Astrocyte (in vitro differentiated cells and primary cell): ENCODE results near the gene PI4KB. TPM values are rescaled to one million over a fixed set of nuclear protein-coding genes. Genes with fewer than 3 reads are reported as not detected.
A peak's percentile ranks its signal among the peaks of the same experiment; 100 is the strongest.
"Not testable (repeated sequence)": the region's sequence is repeated elsewhere in the genome, so short reads cannot be mapped to it uniquely, and the experiment has no call there.

ENCODE experiments used
- DNase-seq: peaks from one replicate; pipeline ENCODE4 v3.0.0-alpha.2; 2010; ENCODE audit warnings: low read depth
- FAIRE-seq: peaks from 2 replicates; lab custom pipeline; 2011; peaks lifted over from hg19 to GRCh38; lab: Jason Lieb, UNC
- H2AFZ ChIP-seq: 2 replicates; pipeline ENCODE4 v1.6.0; 2012; ENCODE audit warnings: low read depth, low read length, inconsistent platforms
- H3K27ac ChIP-seq: 2 replicates; pipeline ENCODE4 v1.5.1; 2011; ENCODE audit warnings: low read depth, low read length, inconsistent platforms
- H3K27me3 ChIP-seq: 2 replicates; pipeline ENCODE4 v1.6.0; 2011; ENCODE audit warnings: low read length, inconsistent platforms; ENCODE audit not compliant: insufficient read depth
- H3K36me3 ChIP-seq: 2 replicates; pipeline ENCODE4 v1.5.1; 2011; ENCODE audit warnings: low read length, inconsistent platforms; ENCODE audit not compliant: insufficient read depth
- H3K4me1 ChIP-seq: 2 replicates; pipeline ENCODE4 v1.5.1; 2011; ENCODE audit warnings: low read length, inconsistent platforms; ENCODE audit not compliant: insufficient read depth
- H3K4me2 ChIP-seq: 2 replicates; pipeline ENCODE4 v1.6.0; 2012; ENCODE audit warnings: low read length, inconsistent platforms
- H3K4me3 ChIP-seq: 2 replicates; pipeline ENCODE4 v1.5.1; 2011; ENCODE audit warnings: low read depth, mild to moderate bottlenecking, low read length, inconsistent platforms; ENCODE audit not compliant: insufficient read depth
- H3K79me2 ChIP-seq: 2 replicates; pipeline ENCODE4 v1.6.0; 2012; ENCODE audit warnings: mild to moderate bottlenecking, low read length, inconsistent platforms; ENCODE audit not compliant: insufficient read depth
- H3K9ac ChIP-seq: 2 replicates; pipeline ENCODE4 v1.6.0; 2012; ENCODE audit warnings: mild to moderate bottlenecking, low read length, inconsistent platforms
- H3K9me3 ChIP-seq: 2 replicates; pipeline ENCODE4 v1.5.1; 2012; ENCODE audit warnings: low read depth, mild to moderate bottlenecking, low read length, inconsistent platforms; ENCODE audit not compliant: insufficient read depth
- H4K20me1 ChIP-seq: 2 replicates; pipeline ENCODE4 v1.6.0; 2012; ENCODE audit warnings: low read length, inconsistent platforms; ENCODE audit not compliant: insufficient read depth
- H3K27ac Mint-ChIP-seq: one replicate; pipeline ENCODE4 v1.8.0; 2021; ENCODE audit warnings: mild to moderate bottlenecking, mixed read lengths; ENCODE audit not compliant: unreplicated experiment
- H3K27me3 Mint-ChIP-seq: one replicate; pipeline ENCODE4 v1.8.0; 2021; ENCODE audit warnings: low read depth, mixed read lengths; ENCODE audit not compliant: unreplicated experiment
- H3K36me3 Mint-ChIP-seq: one replicate; pipeline ENCODE4 v1.8.0; 2021; ENCODE audit warnings: low read depth, mixed read lengths; ENCODE audit not compliant: unreplicated experiment
- H3K4me1 Mint-ChIP-seq: one replicate; pipeline ENCODE4 v1.8.0; 2021; ENCODE audit warnings: low read depth, mixed read lengths; ENCODE audit not compliant: unreplicated experiment
- H3K4me3 Mint-ChIP-seq: one replicate; pipeline ENCODE4 v1.8.0; 2021; ENCODE audit warnings: mild to moderate bottlenecking, moderate library complexity, mixed read lengths; ENCODE audit not compliant: unreplicated experiment
- H3K9me3 Mint-ChIP-seq: one replicate; pipeline ENCODE4 v1.8.0; 2021; ENCODE audit warnings: mild to moderate bottlenecking, mixed read lengths; ENCODE audit not compliant: unreplicated experiment
- CTCF ChIP-seq: IDR thresholded peaks from 2 replicates; pipeline ENCODE4 v1.5.1; 2011; ENCODE audit warnings: low read depth, mild to moderate bottlenecking, inconsistent platforms, low read length, moderate library complexity; ENCODE audit not compliant: insufficient read depth
- EZH2 ChIP-seq: IDR thresholded peaks from 2 replicates; pipeline ENCODE4 v1.6.1; 2012; ENCODE audit warnings: mild to moderate bottlenecking, low read length, inconsistent platforms; ENCODE audit not compliant: insufficient read depth
- total RNA-seq: library from RNA; stranded (reverse); gene quantifications from 2 replicates; pipeline ENCODE4 v1.2.1, GENCODE V29; 2021

The PI4KB gene
- total RNA-seq, 1 donor from 2014 or later: 67.8 TPM

GRCh38 chr1:151281225-151281968, 45.8 kb downstream of the PI4KB start:
- Mint-ChIP-seq H3K27me3 (no peaks in the 10 kb centered on the region), H3K4me3 (peak overlapping the region; percentile 93), H3K9me3 (no peaks in the 10 kb centered on the region), H3K27ac (peak overlapping the region; percentile 99), H3K4me1 (peaks cover 9% of the 10 kb centered on the region), H3K36me3 (peaks cover 14% of the 10 kb centered on the region)
- peak; percentile 93 for DNase-seq
- TF ChIP-seq EZH2: no peak
- no peak for TF ChIP-seq CTCF
- H2AFZ ChIP-seq: peak overlapping the region; percentile 99
- peaks cover 29% of the 10 kb centered on the region for H3K79me2 ChIP-seq
- H3K9ac ChIP-seq: peak overlapping the region; percentile 96
- H3K4me3 ChIP-seq: peak overlapping the region; percentile 94
- FAIRE-seq: no peak
- H4K20me1 ChIP-seq: peaks cover 27% of the 10 kb centered on the region
- peak overlapping the region; percentile 99 for H3K27ac ChIP-seq
- H3K4me2 ChIP-seq: peak overlapping the region; percentile 91
- H3K27me3 ChIP-seq: no peaks in the 10 kb centered on the region
- no peaks in the 10 kb centered on the region for H3K9me3 ChIP-seq
- H3K4me1 ChIP-seq: peaks cover 9% of the 10 kb centered on the region
- H3K36me3 ChIP-seq: peaks cover under 1% of the 10 kb centered on the region

- H3K4me3 Mint-ChIP-seq: no peak overlapping the region
- FAIRE-seq: no peak
Measured at GRCh38 chr1:151277249-151277648, 50.0 kb downstream of the PI4KB start.

GRCh38 chr1:151275341-151275740, 51.9 kb downstream of the PI4KB start:
- H3K79me2 ChIP-seq, H3K4me1 ChIP-seq, H3K9ac ChIP-seq, H2AFZ ChIP-seq, H3K9me3 Mint-ChIP-seq, H3K4me2 ChIP-seq, H3K27me3 ChIP-seq, H3K27ac Mint-ChIP-seq, FAIRE-seq, H3K36me3 ChIP-seq, DNase-seq, H3K27ac ChIP-seq, H3K27me3 Mint-ChIP-seq, H3K9me3 ChIP-seq, H3K4me1 Mint-ChIP-seq, H4K20me1 ChIP-seq, H3K4me3 Mint-ChIP-seq, H3K4me3 ChIP-seq: not testable (repeated sequence)
- H3K36me3 Mint-ChIP-seq: peaks cover 14% of the 10 kb centered on the region

More at GRCh38 chr1:151277249-151277648, 50.0 kb downstream of the PI4KB start:
- no peak overlapping the region for H3K9ac ChIP-seq
- H3K4me2 ChIP-seq: no peak overlapping the region
- no peak for TF ChIP-seq CTCF
- no peak for TF ChIP-seq EZH2
- no peaks in the 10 kb centered on the region for H3K4me1 ChIP-seq
- Mint-ChIP-seq H3K27ac (no peak overlapping the region), H3K36me3 (peaks cover 12% of the 10 kb centered on the region), H3K4me1 (peaks cover 6% of the 10 kb centered on the region), H3K27me3 (no peaks in the 10 kb centered on the region), H3K9me3 (no peaks in the 10 kb centered on the region)
- H4K20me1 ChIP-seq: no peaks in the 10 kb centered on the region
- H3K4me3 ChIP-seq: no peak overlapping the region
- no peaks in the 10 kb centered on the region for H3K27me3 ChIP-seq
- no peaks in the 10 kb centered on the region for H3K9me3 ChIP-seq
- no peak overlapping the region for H2AFZ ChIP-seq
- H3K36me3 ChIP-seq: no peaks in the 10 kb centered on the region
- H3K27ac ChIP-seq: no peak overlapping the region
- no peak for DNase-seq
- no peaks in the 10 kb centered on the region for H3K79me2 ChIP-seq
